ENCODE measurements around the gene SGTA.
A peak's percentile ranks its signal among the peaks of the same experiment; 100 is the strongest.
"Not testable (repeated sequence)": the region's sequence is repeated elsewhere in the genome, so short reads cannot be mapped to it uniquely, and the experiment has no call there.

Gene SGTA

DNA sequence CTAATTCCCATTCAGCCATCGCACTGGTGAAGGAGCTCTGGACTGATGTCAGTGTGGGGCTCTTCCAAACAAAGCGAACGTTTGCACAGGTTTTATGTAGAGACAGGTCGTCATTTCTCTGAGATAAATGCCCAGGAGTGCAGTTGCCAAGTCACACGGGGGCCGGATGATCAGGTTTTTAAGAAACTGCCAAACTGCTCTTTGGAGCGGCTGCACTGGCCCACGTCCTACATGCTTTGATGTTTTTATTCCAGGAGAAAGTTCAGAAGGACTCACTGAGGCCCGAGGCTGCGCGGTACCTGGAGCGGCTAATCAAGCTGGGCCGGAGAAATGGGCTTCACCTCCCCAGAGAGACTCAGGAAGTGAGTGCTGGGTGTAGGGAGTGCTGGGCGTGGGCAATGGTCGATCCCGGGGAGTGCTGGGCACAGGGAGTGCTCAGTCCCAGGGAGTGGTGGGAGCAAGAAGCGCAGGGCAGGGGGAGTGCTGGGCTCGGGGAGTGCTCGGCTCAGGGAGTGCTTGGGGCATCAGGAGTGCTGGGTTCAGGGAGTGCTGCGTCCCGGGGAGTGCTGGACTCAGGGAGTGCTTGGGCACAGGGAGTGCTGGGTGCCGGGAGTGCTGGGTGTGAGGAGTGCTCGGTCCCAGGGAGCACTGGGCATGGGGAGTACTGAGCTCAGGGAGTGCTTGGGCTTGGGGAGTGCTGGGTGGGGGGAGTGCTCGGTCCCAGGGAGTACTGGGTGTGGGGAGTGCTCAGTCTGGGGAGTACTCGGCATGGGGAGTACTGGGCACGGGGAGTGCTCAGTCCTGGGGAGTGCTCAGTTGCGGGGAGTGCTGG is 13.0 kb upstream of the SGTA start:
- peaks cover 87% of the 10 kb centered on the region for H3K36me3 ChIP-seq (ENCODE audit: insufficient read depth, low read length)
- peaks cover 11% of the 10 kb centered on the region for H3K9me3 ChIP-seq (ENCODE audit: low read length)
- no peak overlapping the region for H3K4me3 ChIP-seq (ENCODE audit: low read length)
- no peaks in the 10 kb centered on the region for H3K27me3 ChIP-seq (ENCODE audit: insufficient read depth, low read length)
- no peak overlapping the region for H2AFZ ChIP-seq (ENCODE audit: low read depth, low read length)
- no peaks in the 10 kb centered on the region for H3K4me1 ChIP-seq (ENCODE audit: insufficient read depth, low read length)

DNA sequence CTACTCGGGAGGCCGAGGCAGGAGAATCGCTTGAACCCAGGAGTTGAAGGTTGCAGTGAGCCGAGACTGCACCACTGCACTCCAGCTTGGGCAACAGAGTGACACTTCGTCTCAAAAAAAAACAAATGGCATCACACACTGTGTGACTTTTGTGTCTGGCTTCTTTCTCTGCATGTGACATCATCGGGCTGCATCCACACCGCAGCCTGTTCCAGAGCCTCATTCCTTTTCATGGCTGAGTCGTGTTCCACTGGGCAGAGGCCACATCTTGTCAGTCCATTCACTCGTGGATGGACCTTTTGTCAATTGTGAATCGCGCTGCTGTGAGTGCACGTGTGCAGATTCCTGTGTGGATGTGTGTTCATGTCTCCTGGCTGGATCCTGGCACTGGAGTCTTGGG is 10.5 kb upstream of the SGTA start:
- no peaks in the 10 kb centered on the region for H3K9me3 ChIP-seq (ENCODE audit: low read length)
- H3K27me3 ChIP-seq (ENCODE audit: insufficient read depth, low read length) = no peaks in the 10 kb centered on the region
- H3K36me3 ChIP-seq (ENCODE audit: insufficient read depth, low read length) = peaks cover 78% of the 10 kb centered on the region
- no peaks in the 10 kb centered on the region for H3K4me1 ChIP-seq (ENCODE audit: insufficient read depth, low read length)
- no peak overlapping the region for H3K4me3 ChIP-seq (ENCODE audit: low read length)
- no peak overlapping the region for H2AFZ ChIP-seq (ENCODE audit: low read depth, low read length)

DNA sequence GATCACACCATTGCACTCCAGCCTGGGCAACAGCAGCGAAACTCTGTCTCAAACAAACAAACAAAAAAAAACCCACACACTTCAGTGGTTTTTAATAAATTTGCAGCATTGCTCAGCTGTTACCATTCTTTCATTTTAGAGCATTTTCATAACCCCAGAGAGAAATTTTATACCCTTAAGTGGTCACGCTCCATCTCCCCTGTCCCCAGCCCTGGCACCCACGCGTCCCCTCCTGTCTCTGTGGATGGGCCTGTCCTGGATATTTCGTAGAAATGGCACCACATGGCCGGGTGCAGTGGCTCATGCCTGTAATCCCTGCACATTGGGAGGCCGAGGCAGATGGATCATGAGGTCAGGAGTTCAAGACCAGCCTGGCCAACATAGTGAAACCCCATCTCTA is 10.1 kb upstream of the SGTA start:
- Histone ChIP-seq H2AFZ (ENCODE audit: low read depth, low read length) (no peak overlapping the region), H3K4me1 (ENCODE audit: insufficient read depth, low read length) (no peaks in the 10 kb centered on the region), H3K36me3 (ENCODE audit: insufficient read depth, low read length) (peaks cover 77% of the 10 kb centered on the region), H3K9me3 (ENCODE audit: low read length) (no peaks in the 10 kb centered on the region), H3K4me3 (ENCODE audit: low read length) (no peak overlapping the region), H3K27me3 (ENCODE audit: insufficient read depth, low read length) (no peaks in the 10 kb centered on the region)

DNA sequence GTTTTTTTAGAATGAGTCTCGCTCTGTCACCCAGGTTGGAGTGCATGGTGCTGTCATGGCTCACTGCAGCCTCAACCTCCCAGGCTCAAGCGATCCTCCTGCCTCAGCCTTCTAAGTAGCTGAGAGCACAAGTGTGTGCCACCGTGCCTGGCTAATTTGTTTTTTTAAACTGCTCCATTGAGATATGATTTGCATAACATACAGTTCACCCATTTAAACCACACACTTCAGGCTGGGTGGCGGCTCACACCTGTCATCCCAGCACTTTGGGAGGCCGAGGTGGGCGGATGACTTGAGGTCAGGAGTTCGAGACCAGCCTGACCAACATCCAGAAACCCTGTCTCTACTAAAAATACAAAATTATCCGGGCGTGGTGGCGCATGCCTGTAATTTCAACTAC is 9.6 kb upstream of the SGTA start:
- not testable (repeated sequence) for H3K4me3 ChIP-seq (ENCODE audit: low read length); H2AFZ ChIP-seq (ENCODE audit: low read depth, low read length); H3K27me3 ChIP-seq (ENCODE audit: insufficient read depth, low read length); H3K4me1 ChIP-seq (ENCODE audit: insufficient read depth, low read length); H3K9me3 ChIP-seq (ENCODE audit: low read length)
- peaks cover 78% of the 10 kb centered on the region for H3K36me3 ChIP-seq (ENCODE audit: insufficient read depth, low read length)

GRCh38 chr19:2791876-2792275 is 8.8 kb upstream of the SGTA start:
- peaks cover 4% of the 10 kb centered on the region for H3K4me1 ChIP-seq (ENCODE audit: insufficient read depth, low read length)
- H2AFZ ChIP-seq (ENCODE audit: low read depth, low read length) = no peak overlapping the region
- no peaks in the 10 kb centered on the region for H3K9me3 ChIP-seq (ENCODE audit: low read length)
- peaks cover 79% of the 10 kb centered on the region for H3K36me3 ChIP-seq (ENCODE audit: insufficient read depth, low read length)
- H3K27me3 ChIP-seq (ENCODE audit: insufficient read depth, low read length) = no peaks in the 10 kb centered on the region
- H3K4me3 ChIP-seq (ENCODE audit: low read length) = no peak overlapping the region

DNA sequence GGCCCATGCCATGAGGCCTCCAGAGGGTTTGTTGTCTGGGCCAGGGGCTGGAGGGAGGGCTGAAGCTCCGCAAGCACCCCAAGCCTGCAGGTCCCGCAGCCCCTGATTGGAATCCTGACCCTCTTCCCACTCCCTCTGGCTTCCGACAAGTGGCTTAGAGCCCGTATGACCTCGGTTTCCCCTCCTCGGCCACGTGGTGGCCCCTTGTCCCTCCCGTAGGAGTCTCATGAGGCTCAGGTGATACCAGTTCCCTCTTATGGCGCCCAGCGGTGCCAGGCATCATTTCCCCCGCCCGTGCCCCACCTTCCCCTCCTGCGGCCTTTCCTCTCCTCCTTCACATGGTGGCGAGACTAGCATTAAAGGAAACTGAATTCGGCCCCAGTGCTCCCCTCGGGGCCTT is 8.4 kb upstream of the SGTA start:
- peaks cover 75% of the 10 kb centered on the region for H3K36me3 ChIP-seq (ENCODE audit: insufficient read depth, low read length)
- no peak overlapping the region for H2AFZ ChIP-seq (ENCODE audit: low read depth, low read length)
- no peak overlapping the region for H3K4me3 ChIP-seq (ENCODE audit: low read length)
- no peaks in the 10 kb centered on the region for H3K27me3 ChIP-seq (ENCODE audit: insufficient read depth, low read length)
- H3K9me3 ChIP-seq (ENCODE audit: low read length) = no peaks in the 10 kb centered on the region
- peaks cover 5% of the 10 kb centered on the region for H3K4me1 ChIP-seq (ENCODE audit: insufficient read depth, low read length)

DNA sequence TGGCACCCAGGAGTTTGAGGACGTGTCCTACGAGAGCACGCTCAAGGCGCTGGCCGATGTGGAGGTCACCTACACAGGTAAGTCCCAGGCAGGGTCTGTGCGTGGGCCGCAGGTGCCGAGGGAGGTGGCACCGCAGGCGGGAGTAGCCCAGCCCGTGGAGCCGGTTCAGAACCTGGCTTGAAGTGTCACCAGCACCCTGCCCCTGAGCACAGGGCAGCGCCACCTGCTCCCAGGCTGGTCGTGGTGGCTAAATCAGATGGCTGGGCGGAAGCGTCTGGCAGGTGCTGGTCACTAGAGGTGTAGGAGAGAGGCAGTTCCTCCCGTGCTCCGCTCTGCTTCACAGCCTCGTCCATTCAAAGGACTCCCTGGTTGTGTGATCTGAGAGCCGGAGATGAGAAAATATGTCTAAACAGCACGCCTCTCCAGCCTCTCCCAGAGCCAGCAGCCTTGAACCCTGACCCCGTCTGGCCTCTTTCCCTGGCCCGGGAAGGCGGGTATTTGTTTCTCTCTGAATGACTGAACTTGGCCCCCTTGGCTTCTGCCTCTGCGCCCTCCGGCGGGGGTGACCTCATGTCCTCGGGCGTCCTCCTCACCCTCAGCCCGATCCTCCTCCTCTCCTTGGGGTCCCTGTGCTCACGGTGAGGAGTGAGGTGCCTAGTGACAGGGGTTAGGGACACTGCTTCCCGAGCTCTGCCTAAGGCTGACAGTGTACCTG is 7.6 kb upstream of the SGTA start:
- no peaks in the 10 kb centered on the region for H3K27me3 ChIP-seq (ENCODE audit: insufficient read depth, low read length)
- H3K4me3 ChIP-seq (ENCODE audit: low read length) = no peak overlapping the region
- peaks cover 8% of the 10 kb centered on the region for H3K4me1 ChIP-seq (ENCODE audit: insufficient read depth, low read length)
- H3K36me3 ChIP-seq (ENCODE audit: insufficient read depth, low read length) = peaks cover 67% of the 10 kb centered on the region
- H3K9me3 ChIP-seq (ENCODE audit: low read length) = no peaks in the 10 kb centered on the region
- H2AFZ ChIP-seq (ENCODE audit: low read depth, low read length) = no peak overlapping the region

DNA sequence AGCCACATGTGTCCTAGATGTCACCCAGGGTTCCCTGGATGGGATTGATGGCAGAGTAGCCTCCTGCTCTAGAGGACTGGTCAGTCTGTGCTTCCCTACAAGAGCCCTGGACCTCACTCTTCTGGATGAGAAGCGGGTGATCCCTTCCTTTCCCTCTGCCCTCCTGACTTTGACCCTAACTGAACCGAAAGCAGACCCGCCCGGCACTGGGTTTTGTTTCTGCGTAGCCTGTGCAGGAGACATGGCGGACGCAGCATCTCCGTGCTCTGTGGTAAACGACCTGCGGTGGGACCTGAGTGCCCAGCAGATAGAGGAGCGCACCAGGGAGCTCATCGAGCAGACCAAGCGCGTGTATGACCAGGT is 7.1 kb upstream of the SGTA start:
- H3K36me3 ChIP-seq (ENCODE audit: insufficient read depth, low read length) = peaks cover 62% of the 10 kb centered on the region

GRCh38 chr19:2788237-2788636 is 5.2 kb upstream of the SGTA start:
- H3K4me3 ChIP-seq (ENCODE audit: low read length) = no peak overlapping the region
- H3K27me3 ChIP-seq (ENCODE audit: insufficient read depth, low read length) = no peaks in the 10 kb centered on the region
- H2AFZ ChIP-seq (ENCODE audit: low read depth, low read length) = no peak overlapping the region
- peaks cover 15% of the 10 kb centered on the region for H3K4me1 ChIP-seq (ENCODE audit: insufficient read depth, low read length)
- peaks cover 51% of the 10 kb centered on the region for H3K36me3 ChIP-seq (ENCODE audit: insufficient read depth, low read length)
- H3K9me3 ChIP-seq (ENCODE audit: low read length) = no peaks in the 10 kb centered on the region

More for the DNA sequence above, 7.1 kb upstream of the SGTA start:
- H3K9me3 ChIP-seq (ENCODE audit: low read length) = no peaks in the 10 kb centered on the region
- H3K27me3 ChIP-seq (ENCODE audit: insufficient read depth, low read length) = no peaks in the 10 kb centered on the region
- H3K4me1 ChIP-seq (ENCODE audit: insufficient read depth, low read length) = peaks cover 8% of the 10 kb centered on the region
- H3K4me3 ChIP-seq (ENCODE audit: low read length) = no peak overlapping the region
- no peak overlapping the region for H2AFZ ChIP-seq (ENCODE audit: low read depth, low read length)

- H3K27me3 ChIP-seq (ENCODE audit: insufficient read depth, low read length) = no peaks in the 10 kb centered on the region
- H2AFZ ChIP-seq (ENCODE audit: low read depth, low read length) = no peak overlapping the region
- H3K4me3 ChIP-seq (ENCODE audit: low read length) = no peak overlapping the region
- peaks cover 21% of the 10 kb centered on the region for H3K4me1 ChIP-seq (ENCODE audit: insufficient read depth, low read length)
- no peaks in the 10 kb centered on the region for H3K9me3 ChIP-seq (ENCODE audit: low read length)
- peaks cover 41% of the 10 kb centered on the region for H3K36me3 ChIP-seq (ENCODE audit: insufficient read depth, low read length)
Observed at GRCh38 chr19:2787115-2787514, 4.0 kb upstream of the SGTA start.

GRCh38 chr19:2785244-2785997 is 2.3 kb upstream of the SGTA start, which contains the start of gene THOP1:
Gene THOP1, plus strand, starts transcription at chr19:2785503. Its CDS starts 160 bp downstream, at chr19:2785663.
- H3K36me3 ChIP-seq (ENCODE audit: insufficient read depth, low read length) = peaks cover 28% of the 10 kb centered on the region
- peaks cover 29% of the 10 kb centered on the region for H3K4me1 ChIP-seq (ENCODE audit: insufficient read depth, low read length)
- H3K9me3 ChIP-seq (ENCODE audit: low read length) = no peaks in the 10 kb centered on the region
- peak within 1 kb of the TSS; percentile 66 for H3K4me3 ChIP-seq (ENCODE audit: low read length)
- H3K27me3 ChIP-seq (ENCODE audit: insufficient read depth, low read length) = no peaks in the 10 kb centered on the region
- H2AFZ ChIP-seq (ENCODE audit: low read depth, low read length) = peak within 1 kb of the TSS; percentile 75

- H3K4me3 ChIP-seq (ENCODE audit: low read length) = peak overlapping the region; percentile 36
Observed at GRCh38 chr19:2783781-2784145, 690 bp upstream of the SGTA start.

DNA sequence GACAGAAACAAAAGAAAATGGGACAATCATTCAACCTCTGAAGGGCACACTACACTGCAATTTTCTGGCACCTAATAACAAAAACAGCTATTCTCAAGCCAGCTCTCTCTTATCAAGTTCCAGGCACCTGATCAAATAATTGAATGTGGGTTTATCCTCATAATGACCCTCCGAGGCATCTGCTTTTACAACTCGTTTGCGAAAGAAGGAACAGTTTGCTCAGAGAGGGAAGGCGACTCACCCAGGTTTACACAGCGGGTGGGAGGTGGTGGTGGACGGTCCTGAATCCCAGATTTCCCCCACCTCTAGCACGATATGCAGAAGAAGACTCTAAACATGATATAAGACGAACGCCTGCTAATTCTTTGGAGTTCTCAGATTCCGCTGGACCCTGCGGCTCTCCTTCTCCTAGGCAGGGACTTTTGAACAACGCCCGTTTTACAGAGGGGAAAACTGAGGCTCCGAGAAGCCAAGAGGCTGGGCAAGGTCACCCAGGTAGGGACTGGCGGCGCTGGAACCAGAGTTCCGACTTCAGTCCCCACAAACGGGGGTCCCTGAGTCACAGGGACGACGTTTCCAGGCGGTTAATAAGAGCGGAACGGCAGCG is 641 bp downstream of the SGTA start:
- Histone ChIP-seq H3K27me3 (ENCODE audit: insufficient read depth, low read length) (no peaks in the 10 kb centered on the region), H3K36me3 (ENCODE audit: insufficient read depth, low read length) (peaks cover 19% of the 10 kb centered on the region), H3K9me3 (ENCODE audit: low read length) (peaks cover 1% of the 10 kb centered on the region), H3K4me1 (ENCODE audit: insufficient read depth, low read length) (peaks cover 29% of the 10 kb centered on the region), H2AFZ (ENCODE audit: low read depth, low read length) (no peak overlapping the region), H3K4me3 (ENCODE audit: low read length) (peak overlapping the region; percentile 76)

More at GRCh38 chr19:2783781-2784145, 690 bp upstream of the SGTA start:
- Histone ChIP-seq H2AFZ (ENCODE audit: low read depth, low read length) (peak overlapping the region; percentile 63), H3K4me1 (ENCODE audit: insufficient read depth, low read length) (peaks cover 29% of the 10 kb centered on the region), H3K27me3 (ENCODE audit: insufficient read depth, low read length) (no peaks in the 10 kb centered on the region), H3K9me3 (ENCODE audit: low read length) (no peaks in the 10 kb centered on the region), H3K36me3 (ENCODE audit: insufficient read depth, low read length) (peaks cover 25% of the 10 kb centered on the region)

Data from neuron (in vitro differentiated cells).